ENCODE data around the gene SLAIN1.

- TF ChIP-seq CTCF (IDR thresholded peaks at IDR 0.05; ENCODE audit: insufficient read depth, low read depth, low read length) (no peak), EZH2 (IDR thresholded peaks at IDR 0.05; ENCODE audit: insufficient read depth, low read length) (no peak)
Measured at GRCh38 chr13:77696879-77697216, 639 bp upstream of the SLAIN1 start.
